Measurements from ENCODE around the gene FHOD3. TPM values are rescaled to one million over a fixed set of nuclear protein-coding genes. Genes with fewer than 3 reads are reported as not detected.

Gene FHOD3
- total RNA-seq, 2 donors from 2014 or later: 66.0 to 114 TPM

DNA sequence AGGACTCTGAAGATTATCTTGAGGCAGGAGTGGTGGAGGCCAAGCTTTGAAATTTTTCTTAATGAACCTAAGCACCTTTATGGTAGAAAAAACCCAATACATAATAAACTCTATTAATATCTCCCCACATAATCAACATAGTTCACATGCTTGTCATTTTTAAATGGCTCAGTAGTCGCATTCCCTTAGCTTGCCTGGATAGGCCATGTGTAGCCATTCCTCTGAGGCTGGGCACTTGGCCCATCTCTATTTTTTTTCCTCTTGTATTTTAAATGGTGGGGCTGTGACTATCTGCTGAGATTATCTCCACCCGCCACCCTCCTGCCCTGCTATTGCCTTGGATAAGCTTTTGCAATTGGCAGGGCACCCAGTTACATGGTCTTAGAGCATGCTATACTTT, 143.1 kb downstream of the FHOD3 start:
- Histone ChIP-seq H3K4me3 (no peak overlapping the region), H3K27me3 (no peaks in the 10 kb centered on the region), H3K4me1 (peaks cover 0 to 44% of the 10 kb centered on the region in 2 donors), H3K36me3 (no peaks in the 10 kb centered on the region), H3K9me3 (no peaks in the 10 kb centered on the region), H3K27ac (peak overlapping the region; percentile 35 to 85)
- DNase-seq (ENCODE audit: low spot score): no peak
- TF ChIP-seq, protein P1, sequence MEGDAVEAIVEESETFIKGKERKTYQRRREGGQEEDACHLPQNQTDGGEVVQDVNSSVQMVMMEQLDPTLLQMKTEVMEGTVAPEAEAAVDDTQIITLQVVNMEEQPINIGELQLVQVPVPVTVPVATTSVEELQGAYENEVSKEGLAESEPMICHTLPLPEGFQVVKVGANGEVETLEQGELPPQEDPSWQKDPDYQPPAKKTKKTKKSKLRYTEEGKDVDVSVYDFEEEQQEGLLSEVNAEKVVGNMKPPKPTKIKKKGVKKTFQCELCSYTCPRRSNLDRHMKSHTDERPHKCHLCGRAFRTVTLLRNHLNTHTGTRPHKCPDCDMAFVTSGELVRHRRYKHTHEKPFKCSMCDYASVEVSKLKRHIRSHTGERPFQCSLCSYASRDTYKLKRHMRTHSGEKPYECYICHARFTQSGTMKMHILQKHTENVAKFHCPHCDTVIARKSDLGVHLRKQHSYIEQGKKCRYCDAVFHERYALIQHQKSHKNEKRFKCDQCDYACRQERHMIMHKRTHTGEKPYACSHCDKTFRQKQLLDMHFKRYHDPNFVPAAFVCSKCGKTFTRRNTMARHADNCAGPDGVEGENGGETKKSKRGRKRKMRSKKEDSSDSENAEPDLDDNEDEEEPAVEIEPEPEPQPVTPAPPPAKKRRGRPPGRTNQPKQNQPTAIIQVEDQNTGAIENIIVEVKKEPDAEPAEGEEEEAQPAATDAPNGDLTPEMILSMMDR (IDR thresholded peaks at IDR 0.05): no peak

GRCh38 chr18:36441426-36442240, 144.1 kb downstream of the FHOD3 start:
- Histone ChIP-seq H3K27ac (peak overlapping the region; percentile 76 to 85), H3K36me3 (no peaks in the 10 kb centered on the region), H3K4me3 (no peak overlapping the region), H3K4me1 (peaks cover 0 to 54% of the 10 kb centered on the region in 2 donors), H3K9me3 (no peaks in the 10 kb centered on the region), H3K27me3 (no peaks in the 10 kb centered on the region)
- no peak for DNase-seq (ENCODE audit: low spot score)
- TF ChIP-seq, protein P1 (IDR thresholded peaks at IDR 0.05): no peak

DNA sequence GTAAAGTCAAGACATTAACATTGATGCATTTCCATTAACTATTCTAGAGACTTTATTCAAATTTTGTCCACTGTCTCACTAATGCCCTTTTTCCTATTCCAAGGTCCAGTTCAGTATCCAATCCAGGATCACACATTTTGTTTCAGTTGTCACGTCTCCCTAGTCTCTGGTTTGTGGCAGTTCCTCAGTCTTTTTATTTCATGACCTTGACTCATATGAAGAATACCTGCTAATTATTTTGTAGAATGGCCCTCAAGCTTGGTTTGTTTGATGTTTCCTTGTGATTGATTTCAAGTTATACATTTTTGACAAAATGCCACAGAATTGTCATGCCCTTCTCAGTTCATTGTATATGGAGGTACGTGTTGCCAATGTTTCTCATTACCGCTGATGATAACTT, 145.2 kb downstream of the FHOD3 start:
- no peak for DNase-seq (ENCODE audit: low spot score)
- no peaks in the 10 kb centered on the region for H3K9me3 ChIP-seq
- no peaks in the 10 kb centered on the region for H3K27me3 ChIP-seq
- TF ChIP-seq, protein P1 (IDR thresholded peaks at IDR 0.05): no peak
- peaks cover 0 to 57% of the 10 kb centered on the region in 2 donors for H3K4me1 ChIP-seq
- H3K4me3 ChIP-seq: no peak overlapping the region
- peak overlapping the region in 1 of 2 donors; percentile 85 for H3K27ac ChIP-seq
- no peaks in the 10 kb centered on the region for H3K36me3 ChIP-seq

GRCh38 chr18:36446059-36446458, 148.5 kb downstream of the FHOD3 start:
- peak overlapping the region in 1 of 2 donors; percentile 20 for H3K27ac ChIP-seq
- H3K4me3 ChIP-seq: no peak overlapping the region
- peaks cover 0 to 50% of the 10 kb centered on the region in 2 donors for H3K4me1 ChIP-seq
- no peaks in the 10 kb centered on the region for H3K36me3 ChIP-seq
- no peak for DNase-seq (ENCODE audit: low spot score)
- no peaks in the 10 kb centered on the region for H3K9me3 ChIP-seq
- H3K27me3 ChIP-seq: no peaks in the 10 kb centered on the region
- TF ChIP-seq, protein P1 (IDR thresholded peaks at IDR 0.05): no peak

DNA sequence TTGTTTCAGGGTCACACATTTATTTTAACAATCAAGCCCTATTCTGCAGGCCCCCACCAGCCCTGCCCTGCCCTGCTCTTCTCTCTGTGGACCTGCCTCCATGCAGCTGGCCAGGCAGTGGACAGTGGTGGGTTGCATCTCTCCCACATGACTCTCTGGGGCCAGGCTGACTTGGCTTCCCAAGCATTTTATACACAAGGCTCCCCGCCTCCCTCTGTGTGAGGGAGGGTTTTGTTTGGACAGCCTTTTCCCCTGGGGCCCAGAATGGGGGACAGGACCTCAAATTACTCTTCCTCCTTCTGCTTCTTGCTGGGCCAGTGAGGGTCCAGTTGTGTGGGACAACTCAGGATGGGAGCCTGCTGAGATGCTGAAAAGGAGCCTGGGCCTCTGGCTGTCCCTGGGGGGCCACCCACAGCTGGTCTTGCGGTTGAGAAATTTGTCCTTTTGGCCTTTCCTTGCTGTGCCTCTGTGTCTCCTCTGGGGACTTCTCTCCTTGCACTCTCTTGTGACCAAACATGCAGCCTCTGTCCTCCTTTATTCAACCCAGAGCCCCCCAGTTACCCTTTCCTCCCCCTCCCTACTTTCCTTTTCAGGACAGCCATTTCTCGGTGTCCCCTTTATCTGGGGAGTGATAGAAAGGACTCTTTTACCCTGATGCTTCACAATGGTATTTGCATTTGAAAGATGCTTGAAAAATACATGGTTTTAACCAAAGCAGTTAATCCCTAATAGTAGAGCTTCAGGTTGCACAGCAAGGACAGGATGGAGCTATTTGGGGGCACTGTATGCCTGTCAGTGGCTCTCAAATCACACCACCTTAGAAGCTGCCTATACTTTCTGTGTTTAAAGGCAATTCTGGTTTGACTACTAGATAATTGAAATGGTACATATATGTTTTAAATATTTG, 151.1 kb downstream of the FHOD3 start:
- no peak overlapping the region for H3K4me3 ChIP-seq
- TF ChIP-seq, protein P1 (IDR thresholded peaks at IDR 0.05): no peak
- no peaks in the 10 kb centered on the region for H3K27me3 ChIP-seq
- no peaks in the 10 kb centered on the region for H3K9me3 ChIP-seq
- peaks cover 0 to 41% of the 10 kb centered on the region in 2 donors for H3K4me1 ChIP-seq
- H3K27ac ChIP-seq: no peak overlapping the region
- no peak for DNase-seq (ENCODE audit: low spot score)
- H3K36me3 ChIP-seq: no peaks in the 10 kb centered on the region

Data from right atrium auricular region (tissue), 2 donors.